SK-N-MC (cell line): ENCODE data around the gene CRP.

Source experiments
- EZH2 ChIP-seq: fragments of 200-600 bp; sonication (generic); IDR thresholded peaks from one replicate; pipeline ENCODE4 v1.6.1; 2017; ENCODE audit warnings: antibody characterized with exemption
- FOXP2 ChIP-seq: optimal IDR thresholded peaks from 2 replicates; pipeline ENCODE3; 2011; ENCODE audit warnings: mild to moderate bottlenecking, moderate library complexity; ENCODE audit not compliant: insufficient read depth; ENCODE audit errors: extremely low read length, control extremely low read depth
- POLR2AphosphoS5 ChIP-seq: IDR thresholded peaks from 2 replicates; pipeline ENCODE4 v1.6.1; 2012; ENCODE audit warnings: mild to moderate bottlenecking, low read depth, low read length, borderline replicate concordance

DNA sequence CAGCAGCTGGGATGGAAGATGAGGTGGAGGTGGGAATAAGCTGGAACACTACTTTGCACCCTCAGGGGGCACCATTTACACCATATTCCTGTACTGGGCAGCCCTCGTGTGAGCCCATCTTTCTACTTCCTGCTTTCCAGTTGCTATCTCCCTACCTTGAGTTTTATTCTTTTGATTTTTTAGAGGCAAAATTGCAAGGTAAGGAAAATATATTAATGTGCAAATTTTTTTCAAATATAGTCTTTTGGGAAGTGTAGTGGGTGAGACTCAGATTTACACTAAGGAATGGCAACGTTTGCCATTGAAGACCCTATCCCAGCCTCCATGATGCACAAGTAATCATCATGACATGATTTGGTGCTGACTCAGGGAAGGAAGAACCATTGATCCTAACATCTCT is 35.2 kb upstream of the CRP start:
- TF ChIP-seq EZH2, result no peak
- no peak for TF ChIP-seq POLR2AphosphoS5
- TF ChIP-seq FOXP2, result no peak
